K562 (cell line): ENCODE measurements around the gene POU2F1. TPM values are rescaled to one million over a fixed set of nuclear protein-coding genes. Genes with fewer than 3 reads are reported as not detected.

Experiments
- ATAC-seq: fragments of 200-7000 bp; cut with Tn5 transposase; 3 replicates; pipeline ENCODE4 v1.9.1; 2020; ENCODE audit warnings: moderate library complexity
- BruUV-seq: library from RNA; stranded (reverse); fragments of 400-500 nt; replicated peaks from 2 replicates; lab custom pipeline; 2021; lab: Mats Ljungman, UMichigan
- CTCF ChIA-PET: fragments of 300-600 bp; formaldehyde crosslinking; extraction: SDS; loops from one replicate; lab custom pipeline; 2021; ENCODE audit warnings: low intra/inter-chr PET ratio; lab: Yijun Ruan, JAX
- POLR2A ChIA-PET: fragments of 300-600, 350-650 bp; sonication (Branson Sonifier 250); formaldehyde crosslinking; extraction: SDS; loops from one replicate; lab custom pipeline; 2021; ENCODE audit warnings: antibody characterized with exemption, inconsistent platforms; lab: Yijun Ruan, JAX
- DNase-seq, 4 experiments: peaks; one replicate each; pipeline versions ENCODE4 v3.0.0 to v3.0.0-alpha.2; 2011 to 2018; ENCODE audit warnings: low spot score in 3 of 4, mixed read lengths in 3 of 4; ENCODE audit errors: extremely low read depth in 1 of 4
- FAIRE-seq: peaks from 2 replicates; lab custom pipeline; 2011; peaks lifted over from hg19 to GRCh38; lab: Jason Lieb, UNC
- H2AFZ ChIP-seq: 2 replicates; pipeline ENCODE4 v1.6.0; 2011; ENCODE audit warnings: low read depth, low read length, control low read depth, inconsistent platforms
- H3K27ac ChIP-seq: fragments of 200-600 bp; 3 replicates; pipeline ENCODE4 v1.8.0; 2011; ENCODE audit warnings: low read depth, mild to moderate bottlenecking, control low read depth, inconsistent platforms, low read length, moderate library complexity, mixed read lengths; ENCODE audit errors: extremely low read depth
- H3K27me3 ChIP-seq, 2 experiments: fragments of 300-600 bp in 1 of 2; 2 replicates in 1 of 2; 3 replicates in 1 of 2; pipeline versions ENCODE4 v1.6.0 to v1.8.0; 2011; ENCODE audit warnings: inconsistent platforms in 2 of 2, low read length in 2 of 2, mild to moderate bottlenecking in 1 of 2, mixed read lengths in 1 of 2, moderate library complexity in 1 of 2; ENCODE audit not compliant: control insufficient read depth in 2 of 2, insufficient read depth in 2 of 2
- H3K36me3 ChIP-seq: fragments of 300-600 bp; 3 replicates; pipeline ENCODE4 v1.8.0; 2011; ENCODE audit warnings: mild to moderate bottlenecking, low read length, inconsistent platforms; ENCODE audit not compliant: control insufficient read depth, insufficient read depth
- H3K4me1 ChIP-seq, 2 experiments: fragments of 200-600 bp in 1 of 2; replicated peaks in 1 of 2; 2 replicates in 1 of 2; 3 replicates in 1 of 2; pipeline versions ENCODE4 v1.5.1 to v1.8.0; 2011; ENCODE audit warnings: inconsistent platforms in 2 of 2, low read length in 2 of 2, mild to moderate bottlenecking in 1 of 2, mixed read lengths in 1 of 2, moderate library complexity in 1 of 2; ENCODE audit not compliant: control insufficient read depth in 2 of 2, insufficient read depth in 2 of 2
- H3K4me2 ChIP-seq: 2 replicates; pipeline ENCODE4 v1.6.1; 2011; ENCODE audit warnings: low read length, control low read depth, inconsistent platforms, mixed read lengths; ENCODE audit not compliant: insufficient read depth
- H3K4me3 ChIP-seq: fragments of 200-600 bp; sonication (generic), shearing (Covaris generic); 2 replicates; pipeline ENCODE4 v1.5.1; 2016; ENCODE audit warnings: control low read depth, inconsistent platforms
- H3K79me2 ChIP-seq: fragments of 200-600 bp; 3 replicates; pipeline ENCODE4 v1.8.0; 2011; ENCODE audit warnings: low read length, inconsistent platforms; ENCODE audit not compliant: control insufficient read depth, insufficient read depth
- H3K9ac ChIP-seq, 2 experiments: 2 replicates each; pipeline versions ENCODE4 v1.6.0 to v1.6.1; 2011; ENCODE audit warnings: low read depth in 2 of 2, low read length in 2 of 2, control low read depth in 1 of 2, inconsistent platforms in 1 of 2, mild to moderate bottlenecking in 1 of 2, mixed read lengths in 1 of 2; ENCODE audit not compliant: insufficient read depth in 1 of 2
- H3K9me1 ChIP-seq: one replicate; pipeline ENCODE4 v1.6.0; 2011; ENCODE audit warnings: inconsistent platforms, mild to moderate bottlenecking, low read length, moderate library complexity; ENCODE audit not compliant: control insufficient read depth, insufficient read depth
- H3K9me3 ChIP-seq: replicated peaks from 2 replicates; pipeline ENCODE4 v1.5.1; 2011; ENCODE audit warnings: low read depth, low read length, inconsistent platforms; ENCODE audit not compliant: control insufficient read depth, insufficient read depth
- H4K20me1 ChIP-seq: replicated peaks from 2 replicates; pipeline ENCODE4 v1.6.1; 2011; ENCODE audit warnings: low read length, inconsistent platforms, mixed read lengths; ENCODE audit not compliant: control insufficient read depth, insufficient read depth
- CBFB ChIP-seq: sonication (generic); formaldehyde crosslinking; IDR thresholded peaks from 2 replicates; pipeline ENCODE4 v1.4.0; 2020; ENCODE audit warnings: mild to moderate bottlenecking, missing genetic modification reagents
- CSDE1 ChIP-seq, 2 experiments: fragments of 450-650 bp; IDR thresholded peaks; 2 replicates each; pipeline ENCODE4 v1.6.1; 2016; ENCODE audit warnings: mild to moderate bottlenecking in 1 of 2
- GATAD2B ChIP-seq: fragments of 450-650 bp; IDR thresholded peaks from 2 replicates; pipeline ENCODE4 v1.6.1; 2017; ENCODE audit warnings: mild to moderate bottlenecking, borderline replicate concordance
- HMGXB4 ChIP-seq: sonication (generic); formaldehyde crosslinking; IDR thresholded peaks from 2 replicates; pipeline ENCODE4 v1.8.1; 2023; ENCODE audit warnings: mild to moderate bottlenecking, missing genetic modification reagents
- KLF1 ChIP-seq: fragments of 450-650 bp; IDR thresholded peaks from 2 replicates; pipeline ENCODE4 v1.6.1; 2016; ENCODE audit warnings: missing genetic modification characterization, missing compliant biosample characterization
- MEF2A ChIP-seq: IDR thresholded peaks from 2 replicates; pipeline ENCODE4 v1.6.1; 2011; ENCODE audit warnings: low read depth, mild to moderate bottlenecking, low read length, moderate library complexity; ENCODE audit not compliant: control insufficient read depth
- NBN ChIP-seq: fragments of 450-650 bp; IDR thresholded peaks from 2 replicates; pipeline ENCODE4 v1.6.1; 2016; ENCODE audit warnings: low read depth, mild to moderate bottlenecking
- POLR2G ChIP-seq: fragments of 200-400 bp; formaldehyde crosslinking; IDR thresholded peaks from 2 replicates; pipeline ENCODE4 v1.6.1; 2017; ENCODE audit warnings: low read depth, mild to moderate bottlenecking, antibody characterized with exemption, low read length, moderate library complexity
- PTBP1 ChIP-seq: fragments of 200-400 bp; formaldehyde crosslinking; IDR thresholded peaks from 2 replicates; pipeline ENCODE4 v1.6.1; 2017; ENCODE audit warnings: low read depth, low read length
- SRSF1 ChIP-seq: fragments of 200-400 bp; formaldehyde crosslinking; IDR thresholded peaks from 2 replicates; pipeline ENCODE4 v1.6.1; 2017; ENCODE audit warnings: mild to moderate bottlenecking, low read depth, low read length, moderate library complexity
- STAG1 ChIP-seq: sonication (generic); formaldehyde crosslinking; IDR thresholded peaks from 2 replicates; pipeline ENCODE4 v1.5.0; 2020; ENCODE audit warnings: missing genetic modification reagents, borderline replicate concordance
- ZFX ChIP-seq: sonication (generic); formaldehyde crosslinking; IDR thresholded peaks from 2 replicates; pipeline ENCODE4 v1.8.0; 2022; ENCODE audit warnings: mild to moderate bottlenecking, missing genetic modification reagents, moderate library complexity
- ZNF316 ChIP-seq: fragments of 450-650 bp; IDR thresholded peaks from 2 replicates; pipeline ENCODE4 v1.6.1; 2016
- ZNF512 ChIP-seq: IDR thresholded peaks from 2 replicates; pipeline ENCODE4 v1.6.1; 2016; ENCODE audit warnings: missing genetic modification characterization, missing compliant biosample characterization
- in situ Hi-C: fragments of 300-500 bp; cut with MboI; formaldehyde crosslinking; loops from 4 replicates; pipeline ENCODE4 v1.15.0; 2018; ENCODE audit warnings: inconsistent platforms, mixed read lengths
- intact Hi-C: fragments of 100-400 bp; cut with micrococcal nuclease; formaldehyde crosslinking; loops from 2 replicates; pipeline ENCODE4 v1.14.2; 2022
- polyA plus RNA-seq, 8 experiments: library from polyadenylated mRNA; depleted of rRNA in 4 of 8; stranded (reverse) in 5 of 8; unstranded in 3 of 8; fragments of >200 nt; fragmentation: Nextera tagmentation in 2 of 8; fragmentation: Illumina TruSeq in 1 of 8; extraction: Ambion mirVana in 2 of 8; extraction: Trizol in 1 of 8; gene quantifications; 2 replicates each; pipeline versions ENCODE4 v1.2.1 to v1.2.3, GENCODE V29; 2011 to 2014; ENCODE audit warnings: inconsistent platforms in 1 of 8, missing spikeins in 1 of 8
- total RNA-seq, 7 experiments: library from RNA; depleted of rRNA in 6 of 7; stranded (reverse); fragments of >200 nt in 6 of 7; fragmentation: Illumina TruSeq in 2 of 7; extraction: Trizol in 2 of 7; gene quantifications; 2 replicates each; pipeline versions ENCODE4 v1.2.1 to v1.2.3, GENCODE V29; 2011 to 2021; ENCODE audit warnings: low replicate concordance in 1 of 7

Gene POU2F1
- total and polyA plus RNA-seq, 9 of the 15 experiments (the other 6 are each of a cell fraction or from before 2014, with no cell fraction given) = 2.6 to 22.3 (median 8.8) TPM

GRCh38 chr1:167182571-167183320, 37.9 kb upstream of the POU2F1 start:
- H3K9ac ChIP-seq = no peak overlapping the region
- no peaks in the 10 kb centered on the region for H3K79me2 ChIP-seq
- FAIRE-seq = no peak
- H3K27ac ChIP-seq = no peak overlapping the region
- no peaks in the 10 kb centered on the region for H3K4me1 ChIP-seq
- no peak for DNase-seq
- no peaks in the 10 kb centered on the region for H3K36me3 ChIP-seq
- no TSS peak for BruUV-seq
- no peaks in the 10 kb centered on the region for H4K20me1 ChIP-seq
- H3K4me3 ChIP-seq = no peak overlapping the region
- in situ Hi-C loops (no loop called here), intact Hi-C loops (no loop called here)
- H3K4me2 ChIP-seq = no peak overlapping the region
- ATAC-seq = no peak
- H3K27me3 ChIP-seq = peaks cover 3 to 9% of the 10 kb centered on the region in 2 experiments; a peak in 3 of 5 replicates
- no peak overlapping the region for H2AFZ ChIP-seq
- no peaks in the 10 kb centered on the region for H3K9me1 ChIP-seq
- CTCF ChIA-PET = no interaction called here
- no peaks in the 10 kb centered on the region for H3K9me3 ChIP-seq
- POLR2A ChIA-PET = interaction anchor here (2.1 kb wide), 1 partner anchor 22 kb away, joined by 6 read pairs; no protein-coding TSS in a partner anchor
- TF ChIP-seq NBN (no peak), SRSF1 (no peak), MEF2A (no peak), CSDE1 (IDR thresholded peaks at IDR 0.05) (no peak), KLF1 (tag) (no peak), ZNF512 (no peak), HMGXB4 (no peak), PTBP1 (no peak), POLR2G (no peak), STAG1 (CRISPR knock-in tag) (no peak), ZFX (CRISPR knock-in tag) (no peak), ZNF316 (no peak), CBFB (no peak), GATAD2B (no peak)
